ENCODE data around the gene ADCY5.

Gene ADCY5

DNA sequence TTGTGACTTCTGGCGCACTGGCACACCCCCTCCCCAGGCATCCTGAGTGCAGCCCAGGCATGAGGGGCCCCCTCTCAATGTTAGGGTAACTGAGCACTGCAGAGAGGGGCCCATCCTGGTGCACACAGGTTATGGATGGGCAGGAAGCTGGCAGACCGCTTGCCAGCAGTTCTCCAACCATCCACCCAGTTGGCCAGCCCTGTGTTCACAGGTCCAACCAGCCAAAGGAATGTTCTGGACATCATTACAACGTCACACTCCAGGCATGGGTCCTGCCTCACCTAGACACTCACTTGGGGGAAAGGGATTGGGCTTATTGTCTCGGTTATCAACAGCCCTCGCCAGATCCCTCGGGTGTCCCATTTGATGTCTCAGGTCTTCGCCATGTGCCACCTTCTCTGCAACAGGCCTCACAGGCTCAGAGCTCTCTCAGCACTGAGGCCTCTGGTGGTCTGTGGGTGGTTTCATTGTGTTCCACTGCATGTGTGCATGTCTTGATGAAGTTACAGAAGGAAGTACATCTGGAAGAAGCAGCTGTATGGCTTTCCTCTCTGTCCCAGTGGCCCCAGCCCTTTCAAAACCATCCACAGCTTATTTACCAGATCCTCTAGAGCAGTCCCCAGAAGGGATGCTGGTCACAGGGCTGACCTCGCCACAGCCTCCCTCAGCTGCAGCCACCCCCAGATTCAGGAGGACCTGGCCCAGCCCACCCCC is 23.7 kb downstream of the ADCY5 start:
- no peak for DNase-seq

DNA sequence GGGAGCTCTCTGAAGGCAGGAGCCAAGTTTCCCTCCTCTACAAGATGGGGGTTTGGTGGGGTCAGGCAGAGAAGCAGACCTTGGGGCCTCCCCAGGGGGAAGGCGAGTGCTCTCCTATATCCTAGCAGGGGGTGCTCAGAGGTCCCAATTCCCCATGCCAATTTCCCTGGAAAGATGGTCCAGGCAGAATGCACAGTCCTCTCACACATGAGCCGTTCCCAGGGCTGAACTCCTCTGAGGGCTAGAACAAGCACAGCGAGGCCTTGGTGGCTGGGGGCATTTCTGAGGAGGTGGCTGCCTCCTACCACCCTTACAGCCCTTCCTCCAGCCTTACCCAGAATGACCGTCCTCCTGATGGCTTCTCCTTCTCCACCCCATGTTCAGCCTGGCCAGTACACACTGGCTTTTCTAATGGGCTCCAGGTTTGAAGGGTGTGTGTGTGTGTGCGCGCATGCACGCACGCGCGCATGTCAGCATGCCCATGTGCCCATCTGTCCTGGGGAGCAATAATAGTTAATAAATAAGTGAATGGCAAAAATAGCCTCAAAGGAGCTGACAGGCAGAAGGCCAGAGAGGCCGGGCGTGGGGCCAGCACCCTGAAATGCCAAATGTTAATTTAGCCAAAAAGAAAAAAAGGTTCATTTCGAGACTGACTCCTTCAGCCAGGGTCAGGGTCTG is 24.4 kb downstream of the ADCY5 start:
- no peak for DNase-seq

DNA sequence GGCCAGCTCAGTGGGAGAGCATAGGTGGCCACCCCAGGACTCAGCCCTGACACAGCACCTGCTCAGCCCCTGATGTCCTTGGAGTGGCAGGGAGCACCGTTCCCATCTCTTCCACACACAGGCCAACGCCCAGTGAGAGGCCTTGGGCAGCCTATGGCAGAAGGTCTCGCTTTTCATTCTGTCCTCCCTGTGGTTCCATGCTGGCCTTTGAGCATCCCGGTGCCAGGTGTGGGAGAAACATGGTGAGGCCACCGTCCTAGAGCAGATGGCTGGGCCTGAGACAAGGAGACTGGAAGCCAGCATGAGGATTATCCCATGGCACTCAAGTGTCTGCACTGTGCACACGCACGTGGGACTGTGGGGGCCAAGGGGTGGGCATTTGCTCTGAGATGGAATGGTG is 25.1 kb downstream of the ADCY5 start:
- DNase-seq: no peak

- DNase-seq: no peak
Measured at GRCh38 chr3:123423031-123423430, 25.9 kb downstream of the ADCY5 start.

DNA sequence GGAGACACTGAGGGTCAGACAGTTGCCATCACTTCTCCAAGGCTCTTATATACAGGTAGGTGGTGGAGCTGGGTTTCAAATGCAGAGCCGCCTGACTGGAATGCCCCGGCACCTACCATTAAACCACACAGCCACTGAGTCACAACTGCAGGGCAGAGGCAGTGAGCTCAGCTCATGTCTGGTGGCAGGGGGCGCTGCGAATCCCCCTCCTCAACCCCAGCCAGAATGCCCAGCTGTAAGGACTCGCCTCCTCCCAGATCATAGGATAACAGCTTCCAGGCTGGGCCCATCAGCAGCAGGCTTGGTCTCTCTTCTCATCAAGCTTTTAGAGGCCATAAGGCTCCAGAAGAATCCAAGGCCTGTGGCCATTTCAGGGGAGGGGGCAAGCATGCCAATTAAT is 26.4 kb downstream of the ADCY5 start:
- DNase-seq: no peak

DNA sequence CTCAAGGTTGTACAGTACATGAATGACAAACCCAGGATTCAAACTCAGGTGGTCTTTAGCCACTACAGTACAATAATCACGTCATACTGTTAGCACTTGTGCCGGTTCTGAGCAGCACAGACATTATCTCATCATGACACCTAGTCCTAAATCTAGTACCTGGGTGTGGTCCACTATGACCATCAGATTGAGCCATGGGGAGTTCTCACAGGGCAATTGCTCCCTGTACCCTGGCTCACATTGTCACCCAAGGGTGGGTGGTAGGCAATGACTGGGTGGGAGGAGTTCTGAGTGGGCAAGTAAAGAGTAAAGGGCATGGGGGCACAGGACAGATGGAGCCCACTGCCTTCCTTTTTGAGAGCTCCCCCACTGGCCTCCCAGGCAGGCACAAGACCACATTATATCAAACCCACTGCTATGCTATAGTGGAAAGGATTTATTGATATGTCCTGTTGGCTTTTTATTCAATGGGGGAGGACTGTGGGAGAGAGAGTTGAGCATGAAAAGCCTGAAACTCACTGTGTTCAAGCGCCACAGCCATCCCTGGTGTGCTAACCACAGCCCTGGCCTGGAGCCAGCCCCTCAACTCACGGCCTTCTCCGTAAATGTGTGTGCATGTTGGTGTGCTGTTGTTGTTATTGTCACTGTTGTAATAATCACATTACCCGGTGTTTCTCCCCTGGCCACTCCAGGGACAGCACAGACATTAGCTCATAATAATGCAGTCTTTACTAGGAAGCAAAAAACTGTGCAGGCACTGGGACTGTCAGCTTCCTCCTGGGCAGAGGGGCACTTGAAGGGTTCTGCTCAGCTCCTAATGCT is 27.3 kb downstream of the ADCY5 start:
- peak in 1 of 2 donors; percentile 9 for DNase-seq

- DNase-seq: no peak
Measured at GRCh38 chr3:123420416-123420968, 28.4 kb downstream of the ADCY5 start.

GRCh38 chr3:123419850-123420297 is 29.0 kb downstream of the ADCY5 start:
- no peak for DNase-seq

DNA sequence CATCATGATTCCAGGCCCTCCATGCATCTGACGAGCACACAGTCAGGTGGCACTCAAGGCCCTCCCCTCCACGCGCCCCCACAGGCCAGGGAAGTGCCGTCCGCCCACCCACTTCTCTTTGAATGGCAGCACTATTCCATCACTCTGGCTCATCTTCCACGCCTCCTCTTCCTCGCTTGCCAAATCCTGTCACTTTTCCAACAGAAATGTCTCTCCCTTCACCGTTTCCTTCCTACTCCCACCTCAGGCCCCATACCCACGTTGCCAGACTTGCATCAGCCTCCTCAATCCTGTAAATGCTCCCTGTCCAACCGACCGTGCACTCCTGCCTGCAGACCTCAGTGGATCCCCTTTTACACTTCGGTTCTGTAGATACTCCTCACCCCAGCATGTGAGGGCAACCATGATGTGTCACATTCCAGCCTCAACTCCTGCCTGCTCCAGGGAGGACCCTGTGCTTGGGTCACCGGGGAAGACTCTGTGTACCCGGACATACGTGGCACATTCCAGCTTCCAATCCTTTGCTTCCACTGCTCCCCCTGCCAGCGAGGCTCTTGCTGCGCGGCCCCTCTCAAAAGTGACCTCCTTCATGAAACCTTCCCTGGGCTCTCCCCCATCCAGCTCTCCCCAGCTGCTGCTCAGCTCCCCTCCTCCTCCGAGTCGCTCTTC is 29.6 kb downstream of the ADCY5 start:
- DNase-seq: no peak

DNA sequence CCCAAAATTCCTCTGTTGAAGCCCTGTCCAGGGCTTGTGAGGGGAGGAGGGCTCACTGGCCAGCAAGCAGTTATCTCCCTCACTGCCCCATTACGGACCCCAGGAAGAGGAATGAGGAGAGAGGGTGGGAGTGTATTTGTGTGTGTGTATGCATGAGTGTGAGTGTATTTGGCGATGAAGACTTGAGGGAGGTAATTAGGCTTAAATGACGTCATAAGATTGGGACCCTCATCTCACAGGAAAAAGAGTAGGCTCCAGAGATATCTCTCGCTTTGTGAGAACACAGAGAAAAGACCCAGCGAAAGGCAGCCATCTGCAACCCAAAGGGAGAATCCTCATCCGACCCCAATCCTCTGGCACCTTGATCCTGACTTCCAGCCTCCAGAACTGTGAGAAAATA is 32.2 kb downstream of the ADCY5 start:
- no peak for DNase-seq

DNA sequence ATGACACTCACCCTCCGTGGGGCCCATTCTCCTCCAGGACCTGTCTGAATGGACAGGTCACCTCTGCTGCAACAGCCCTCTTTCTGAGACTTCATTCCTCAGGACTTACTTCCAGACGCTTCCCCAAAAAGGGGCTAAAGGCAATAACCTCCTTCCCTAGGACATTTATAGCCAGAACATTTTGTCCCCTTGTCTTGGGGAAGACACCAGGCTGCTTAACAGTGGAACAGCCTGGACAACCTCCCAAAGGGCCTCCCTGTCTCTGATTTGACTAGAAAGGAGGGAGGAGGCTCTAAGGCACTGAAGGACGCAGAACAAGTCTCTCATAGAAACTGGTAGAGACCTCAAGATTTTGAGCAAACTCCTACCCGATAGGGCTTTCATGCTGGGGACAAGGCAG is 32.7 kb downstream of the ADCY5 start:
- no peak for DNase-seq

DNA sequence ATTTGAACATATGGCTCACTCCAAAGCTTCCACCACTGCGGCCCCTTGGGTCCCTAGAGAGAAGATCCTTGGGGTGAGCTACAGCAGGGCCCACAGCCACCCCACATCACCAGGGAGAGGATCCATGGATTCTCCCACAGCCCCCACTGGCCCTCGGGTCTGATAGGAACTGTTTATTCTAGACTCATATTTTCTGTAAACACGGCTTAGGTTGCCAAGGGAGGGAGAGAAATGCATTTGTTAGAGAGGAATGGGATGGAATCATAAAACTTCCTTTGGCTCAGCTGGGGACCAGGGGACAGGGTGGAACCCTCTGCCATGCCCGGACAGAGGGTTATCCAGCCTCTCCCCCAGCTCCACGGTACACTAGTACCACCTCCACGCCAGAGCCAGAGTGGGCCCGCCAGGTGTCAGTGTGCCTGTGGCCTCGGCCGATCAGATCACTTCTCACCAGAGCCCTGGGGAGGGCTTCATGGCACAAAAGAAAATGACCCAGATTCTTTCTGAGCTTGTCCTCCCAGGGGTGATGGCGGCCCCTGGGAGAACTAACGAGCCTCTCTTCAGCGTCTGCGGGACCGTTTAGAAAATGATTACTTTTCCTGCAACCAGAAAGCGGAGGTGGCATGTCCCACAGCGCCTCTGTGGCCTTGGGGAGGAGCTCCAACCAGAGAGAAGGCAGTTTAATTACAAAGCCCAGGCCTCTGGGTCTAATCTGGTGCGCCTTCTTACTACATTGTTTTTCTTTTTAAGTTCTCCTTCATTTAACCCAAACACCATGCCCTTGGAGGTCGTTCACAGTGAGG is 33.7 kb downstream of the ADCY5 start:
- no peak for DNase-seq

DNA sequence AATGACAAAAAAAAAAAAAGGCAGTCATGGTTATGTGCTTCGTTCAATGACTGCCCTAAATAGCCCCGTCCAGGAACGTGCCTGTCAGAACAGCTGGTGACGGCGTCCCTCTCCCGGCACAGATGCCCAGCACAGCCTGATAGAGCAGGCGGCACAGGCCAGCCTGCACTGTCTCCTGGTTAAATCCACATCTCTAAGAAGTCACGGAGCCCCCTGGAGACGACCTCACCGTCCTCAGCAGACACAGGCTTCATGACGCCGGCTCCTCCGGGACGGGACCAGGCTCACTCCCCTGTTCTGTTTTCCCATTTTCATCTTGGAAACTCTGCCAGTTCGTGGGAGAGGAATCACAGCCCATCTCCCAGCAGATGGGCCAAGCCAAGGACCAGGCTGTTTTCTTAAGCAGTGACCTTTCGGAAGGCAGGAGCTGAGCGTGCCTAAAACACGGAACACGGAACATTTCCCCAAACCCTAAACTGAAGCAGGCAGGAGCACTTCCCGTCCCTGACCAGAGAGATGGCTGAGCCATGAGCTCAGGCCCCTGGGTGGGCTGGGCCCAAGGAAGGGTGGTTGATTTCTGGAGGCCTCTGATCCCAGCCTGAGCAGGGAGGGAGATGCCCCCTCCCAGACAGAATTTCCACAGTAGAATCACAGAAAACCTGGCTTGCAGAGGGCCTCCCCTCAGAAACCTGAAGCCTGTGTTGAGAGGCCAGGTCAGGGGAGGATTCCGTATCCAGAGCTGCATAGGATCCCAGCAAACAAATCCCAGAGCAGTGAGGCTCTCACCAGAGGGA is 35.9 kb downstream of the ADCY5 start:
- no peak for DNase-seq

DNA sequence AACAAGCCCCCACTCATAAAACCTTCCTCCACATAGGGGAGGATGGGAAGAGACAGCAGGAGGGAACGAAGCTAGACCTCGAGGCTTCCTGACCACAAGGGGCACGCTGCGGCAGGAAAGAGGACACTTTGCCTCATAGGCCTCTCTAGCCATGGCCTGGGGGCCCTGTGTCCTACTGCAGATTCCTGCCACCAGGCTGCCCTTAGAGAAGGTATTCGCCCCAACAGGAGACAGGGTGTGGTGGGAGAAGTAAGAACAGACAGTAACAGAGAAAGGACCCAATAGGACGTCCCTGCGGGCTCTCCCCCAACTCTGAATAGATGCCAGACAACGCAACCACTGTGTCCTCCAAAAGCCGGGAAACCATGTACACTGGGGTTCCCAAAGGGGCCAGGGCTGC is 36.8 kb downstream of the ADCY5 start:
- no peak for DNase-seq

DNA sequence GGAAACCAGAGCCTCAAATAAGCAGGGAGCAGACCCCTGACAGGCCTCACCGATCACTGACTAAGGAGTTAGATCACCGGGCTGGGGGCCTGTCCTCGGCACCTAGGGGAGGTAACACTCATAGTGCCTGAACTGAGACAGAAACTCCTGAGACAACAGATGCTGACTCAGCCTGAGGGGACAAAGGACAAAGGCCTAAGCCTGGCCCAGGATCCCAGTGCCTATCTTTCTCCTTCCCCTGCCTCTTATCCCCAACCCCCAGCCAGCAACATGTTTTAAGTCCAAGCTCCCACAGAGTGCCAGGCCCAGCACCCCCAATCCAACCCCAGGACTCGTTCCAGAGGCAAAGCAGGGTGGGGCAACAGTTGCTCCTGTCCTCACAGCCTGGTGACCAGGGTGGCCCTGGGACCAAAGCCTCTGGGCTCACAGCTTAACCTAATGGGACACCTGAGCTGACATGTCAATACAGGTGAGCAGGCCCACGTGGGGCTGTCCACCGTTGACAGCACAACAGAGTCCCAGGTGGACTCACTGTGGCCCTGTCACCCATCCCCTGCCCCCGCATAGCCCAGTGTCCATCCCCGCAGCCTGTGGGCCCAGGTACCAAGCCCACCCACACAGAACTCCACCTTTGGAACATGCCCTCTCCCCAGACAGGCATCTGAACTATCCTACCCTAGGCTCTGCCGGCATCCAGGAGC is 37.4 kb downstream of the ADCY5 start:
- no peak for DNase-seq

DNA sequence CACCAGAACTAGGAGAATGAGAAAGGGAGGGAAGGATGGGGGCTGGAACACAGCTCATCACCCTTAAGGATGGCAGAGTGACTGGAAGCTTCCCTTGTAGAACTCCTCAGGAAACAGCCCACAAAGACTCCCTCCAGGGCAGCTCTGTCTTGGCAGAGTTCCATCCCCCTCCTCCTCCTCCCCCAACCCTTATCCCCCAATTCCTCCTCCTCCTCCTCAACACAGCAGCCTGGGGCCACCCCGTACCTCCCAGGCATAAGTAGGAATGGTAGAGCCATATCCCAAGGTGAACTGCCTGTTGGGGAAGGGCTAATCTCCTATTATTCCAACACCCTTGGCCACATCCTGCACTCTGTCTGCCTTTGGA is 38.8 kb downstream of the ADCY5 start:
- no peak for DNase-seq

GRCh38 chr3:123409443-123410148 is 39.3 kb downstream of the ADCY5 start:
- no peak for DNase-seq

DNA sequence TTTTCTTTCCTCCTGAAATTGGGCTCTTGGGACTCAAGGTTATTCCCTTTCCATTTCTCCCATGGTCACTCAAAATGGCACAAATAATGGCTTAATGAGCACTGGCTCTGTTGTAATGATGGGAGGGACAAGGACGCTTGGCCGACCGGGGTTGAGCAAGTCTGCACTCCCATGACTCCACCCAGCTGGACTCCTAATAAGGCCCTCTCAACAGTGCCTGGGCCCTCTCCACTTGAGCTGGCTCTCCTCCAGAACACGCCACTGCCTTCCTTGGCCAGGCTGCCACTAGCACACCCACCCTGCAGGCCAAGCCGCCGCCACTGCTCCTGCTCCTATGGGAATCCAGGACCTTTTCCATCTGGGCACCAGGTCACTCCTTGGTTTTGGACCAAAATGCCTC is 42.3 kb downstream of the ADCY5 start:
- no peak for DNase-seq

DNA sequence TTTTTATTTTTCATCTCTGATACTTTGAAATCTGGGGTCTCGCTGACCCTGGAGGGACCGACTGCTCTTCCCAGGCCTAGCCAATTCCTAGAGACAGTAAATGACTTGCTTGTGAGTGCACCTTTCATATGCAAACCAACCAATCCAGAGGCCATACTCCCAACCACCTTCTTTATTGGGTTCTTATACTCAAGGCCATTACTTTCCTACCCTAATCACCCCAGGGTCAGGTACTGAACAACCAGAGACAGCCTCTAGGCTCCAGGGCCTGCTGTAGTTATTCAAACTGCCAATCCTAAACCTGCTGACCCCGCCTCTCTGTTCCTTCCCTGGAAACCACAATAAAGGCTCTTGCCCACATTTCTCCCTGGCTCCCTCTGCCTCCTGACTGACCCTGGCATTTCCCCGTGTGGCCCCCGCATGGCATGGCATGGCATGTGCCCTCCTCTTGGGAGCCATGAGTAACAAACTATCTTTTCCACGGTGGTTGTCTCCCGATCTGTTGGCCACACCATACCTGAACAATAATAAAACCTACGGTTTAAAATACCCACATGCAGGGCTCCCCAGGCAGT is 42.9 kb downstream of the ADCY5 start:
- DNase-seq: no peak

GRCh38 chr3:123405021-123405420 is 43.9 kb downstream of the ADCY5 start:
- DNase-seq: no peak
